ENCODE results near the gene RALGAPB. TPM values are rescaled to one million over a fixed set of nuclear protein-coding genes. Genes with fewer than 3 reads are reported as not detected.

The RALGAPB gene
- total RNA-seq, 2 donors from 2014 or later = 38.3 to 45.5 TPM

GRCh38 chr20:38447251-38447661 lies 25.4 kb upstream of the RALGAPB start:
- no peaks in the 10 kb centered on the region for H3K27me3 ChIP-seq (ENCODE audit: control insufficient read depth, insufficient read depth, low read length, poor library complexity, severe bottlenecking)
- WGBS, 2 experiments (ENCODE audit: insufficient coverage in 1 of 2, insufficient read length in 1 of 2) = 73% methylated on average over 7 to 12 of the region's 12 CpGs
- H3K9me3 ChIP-seq (ENCODE audit: control insufficient read depth, low read length) = no peaks in the 10 kb centered on the region
- no peak for TF ChIP-seq CTCF (conservative IDR thresholded peaks at IDR 0.05)
- H3K9ac ChIP-seq (ENCODE audit: extremely low read depth, low read length, poor library complexity, severe bottlenecking) = peak overlapping the region; percentile 92
- peak overlapping the region; percentile 71 for H3K4me3 Mint-ChIP-seq
- H3K36me3 Mint-ChIP-seq (ENCODE audit: low read depth) = peaks cover 30% of the 10 kb centered on the region
- H3K4me3 ChIP-seq (ENCODE audit: low read length) = peak overlapping the region; percentile 88
- H3K27ac Mint-ChIP-seq = peak overlapping the region; percentile 78
- H3K36me3 ChIP-seq (ENCODE audit: control insufficient read depth, insufficient read depth, low read length) = peaks cover 23% of the 10 kb centered on the region
- H3K4me1 ChIP-seq (ENCODE audit: control insufficient read depth, insufficient read depth, low read length) = peaks cover 14% of the 10 kb centered on the region
- no peaks in the 10 kb centered on the region for H3K9me3 Mint-ChIP-seq
- DNase-seq = no peak
- H3K27ac ChIP-seq (ENCODE audit: low read depth, low read length) = no peak overlapping the region
- H3K4me1 Mint-ChIP-seq = peaks cover 14% of the 10 kb centered on the region
- H3K27me3 Mint-ChIP-seq (ENCODE audit: insufficient read depth) = peaks cover 3% of the 10 kb centered on the region

GRCh38 chr20:38447931-38448675 lies 24.5 kb upstream of the RALGAPB start:
- H3K9me3 ChIP-seq (ENCODE audit: control insufficient read depth, low read length) = no peaks in the 10 kb centered on the region
- peaks cover 14% of the 10 kb centered on the region for H3K4me1 ChIP-seq (ENCODE audit: control insufficient read depth, insufficient read depth, low read length)
- H3K9ac ChIP-seq (ENCODE audit: extremely low read depth, low read length, poor library complexity, severe bottlenecking) = peak overlapping the region; percentile 92
- H3K27me3 ChIP-seq (ENCODE audit: control insufficient read depth, insufficient read depth, low read length, poor library complexity, severe bottlenecking) = no peaks in the 10 kb centered on the region
- H3K36me3 ChIP-seq (ENCODE audit: control insufficient read depth, insufficient read depth, low read length) = peaks cover 23% of the 10 kb centered on the region
- H3K4me3 ChIP-seq (ENCODE audit: low read length) = peak overlapping the region; percentile 88
- Mint-ChIP-seq H3K4me1 (peaks cover 14% of the 10 kb centered on the region), H3K36me3 (ENCODE audit: low read depth) (peaks cover 30% of the 10 kb centered on the region), H3K4me3 (peak overlapping the region; percentile 71), H3K27ac (peak overlapping the region; percentile 45), H3K9me3 (no peaks in the 10 kb centered on the region), H3K27me3 (ENCODE audit: insufficient read depth) (no peaks in the 10 kb centered on the region)
- 76 to 90% methylated on average over 3 to 10 of the region's 10 CpGs for WGBS, 2 experiments (ENCODE audit: insufficient coverage in 1 of 2, insufficient read length in 1 of 2)
- TF ChIP-seq CTCF (conservative IDR thresholded peaks at IDR 0.05) = peak; percentile 40
- no peak overlapping the region for H3K27ac ChIP-seq (ENCODE audit: low read depth, low read length)
- DNase-seq = peak; percentile 69

GRCh38 chr20:38449046-38449445 lies 23.6 kb upstream of the RALGAPB start:
- Mint-ChIP-seq H3K27ac (no peak overlapping the region), H3K27me3 (ENCODE audit: insufficient read depth) (no peaks in the 10 kb centered on the region), H3K4me1 (peaks cover 14% of the 10 kb centered on the region), H3K4me3 (no peak overlapping the region), H3K36me3 (ENCODE audit: low read depth) (peaks cover 30% of the 10 kb centered on the region), H3K9me3 (no peaks in the 10 kb centered on the region)
- 97 to 100% methylated on average over 3 of the region's 3 CpGs for WGBS, 2 experiments (ENCODE audit: insufficient coverage in 1 of 2, insufficient read length in 1 of 2)
- H3K27me3 ChIP-seq (ENCODE audit: control insufficient read depth, insufficient read depth, low read length, poor library complexity, severe bottlenecking) = no peaks in the 10 kb centered on the region
- peaks cover 23% of the 10 kb centered on the region for H3K36me3 ChIP-seq (ENCODE audit: control insufficient read depth, insufficient read depth, low read length)
- no peak for DNase-seq
- TF ChIP-seq CTCF (conservative IDR thresholded peaks at IDR 0.05) = no peak
- H3K4me1 ChIP-seq (ENCODE audit: control insufficient read depth, insufficient read depth, low read length) = peaks cover 14% of the 10 kb centered on the region
- H3K9me3 ChIP-seq (ENCODE audit: control insufficient read depth, low read length) = no peaks in the 10 kb centered on the region
- no peak overlapping the region for H3K9ac ChIP-seq (ENCODE audit: extremely low read depth, low read length, poor library complexity, severe bottlenecking)
- H3K4me3 ChIP-seq (ENCODE audit: low read length) = no peak overlapping the region
- H3K27ac ChIP-seq (ENCODE audit: low read depth, low read length) = no peak overlapping the region

Measured in endodermal cell (in vitro differentiated cells).